HL-60 (cell line): Measurements from ENCODE around the gene SLFN14.

Experiments
- CTCF ChIP-seq: IDR thresholded peaks from one replicate; pipeline ENCODE4 v1.5.1; 2011; ENCODE audit warnings: low read length, control low read depth, inconsistent platforms; ENCODE audit not compliant: insufficient read depth
- POLR2AphosphoS5 ChIP-seq: IDR thresholded peaks from 2 replicates; pipeline ENCODE4 v1.6.1; 2012; ENCODE audit warnings: low read depth
- SPI1 ChIP-seq: IDR thresholded peaks from 2 replicates; pipeline ENCODE4 v1.6.1; 2012; ENCODE audit warnings: low read depth, mild to moderate bottlenecking, borderline replicate concordance

- TF ChIP-seq POLR2AphosphoS5 (no peak), CTCF (no peak), SPI1 (no peak)
Measured at GRCh38 chr17:35575759-35576158, 15.1 kb upstream of the SLFN14 start.
